ENCODE measurements around the gene TPPP3.

The TPPP3 gene

DNA sequence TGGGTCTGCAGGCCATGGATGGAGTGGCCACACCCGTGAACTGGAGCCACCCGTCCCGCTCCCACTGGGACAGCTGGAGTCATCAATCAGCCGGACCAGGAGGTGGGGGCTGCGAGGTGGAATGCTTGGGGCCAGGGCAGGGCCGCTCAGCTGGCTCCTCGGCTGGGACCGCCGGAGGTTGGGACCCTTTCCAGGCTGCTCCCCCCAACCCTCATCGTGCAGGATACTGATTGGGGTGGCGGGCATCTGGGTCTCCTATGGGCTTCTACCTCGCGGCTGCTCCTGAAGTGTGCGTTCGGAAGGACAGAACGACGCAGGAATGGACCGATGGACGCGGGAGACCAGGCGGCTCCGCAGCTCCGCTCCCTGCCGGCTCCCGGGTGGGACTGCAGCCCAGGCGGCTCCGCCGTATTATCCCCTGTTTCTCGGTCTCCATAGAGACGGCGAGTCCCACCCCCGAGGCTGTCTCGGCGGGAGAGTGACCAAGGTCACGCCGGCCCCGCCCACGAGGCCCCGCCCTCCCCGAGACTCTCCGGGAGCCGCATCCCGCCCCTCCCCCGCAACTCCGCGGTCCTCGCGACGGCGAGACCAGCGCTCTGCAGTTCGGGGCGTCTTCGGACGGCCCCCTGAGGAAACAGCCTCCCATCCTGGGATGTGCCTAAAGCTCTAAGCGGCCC lies at the start of gene TPPP3:
TPPP3 (minus strand) TSS at position 388 of the 677 bp plus-strand sequence. CDS start 2,387 bp downstream, outside the sequence.
- peak; percentile 76 to 81 for DNase-seq
- TF ChIP-seq POLR2A (IDR thresholded peaks at IDR 0.05; ENCODE audit: low read length) (no peak), GATA1 (IDR thresholded peaks at IDR 0.05; ENCODE audit: low read depth, low read length) (no peak)

DNA sequence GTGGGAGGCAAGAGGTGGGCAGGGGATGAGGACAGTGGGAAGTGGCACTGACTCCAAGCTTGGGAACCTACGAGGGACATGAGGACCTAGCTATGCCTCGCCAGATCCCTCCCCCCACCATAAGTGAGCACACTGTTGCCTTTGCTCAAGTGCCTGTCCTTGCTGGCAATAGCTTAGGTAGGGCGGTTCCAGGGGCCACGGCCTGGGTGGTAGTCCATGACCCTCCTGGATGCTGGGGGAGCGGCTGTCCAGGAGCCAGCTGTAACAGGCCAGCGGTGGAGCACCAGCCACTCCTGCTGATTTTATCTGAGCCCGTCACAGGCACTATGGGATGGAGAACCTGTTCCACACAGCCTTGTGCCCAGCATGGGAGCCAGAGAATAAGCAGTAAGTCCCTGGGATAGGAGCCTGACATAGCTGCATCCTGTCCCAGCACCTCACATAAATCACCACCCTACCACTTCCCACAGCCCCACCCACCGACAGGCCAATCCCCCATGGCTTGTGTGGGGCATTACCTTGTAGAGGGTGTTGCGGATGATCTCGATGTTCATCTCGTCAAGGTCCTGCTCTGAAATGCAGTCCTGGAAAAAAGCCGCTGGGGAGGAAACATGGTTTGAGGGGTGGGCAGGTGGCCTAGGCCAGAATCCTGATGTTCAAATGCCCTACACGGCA lies 49.4 kb upstream of the TPPP3 start:
- TF ChIP-seq GATA1 (IDR thresholded peaks at IDR 0.05; ENCODE audit: low read depth, low read length), result no peak
- no peak for TF ChIP-seq POLR2A (IDR thresholded peaks at IDR 0.05; ENCODE audit: low read length)
- no peak for DNase-seq

- TF ChIP-seq GATA1 (IDR thresholded peaks at IDR 0.05; ENCODE audit: low read depth, low read length), result no peak
- no peak for TF ChIP-seq POLR2A (IDR thresholded peaks at IDR 0.05; ENCODE audit: low read length)
- DNase-seq, result no peak
Measured at GRCh38 chr16:67441907-67442306, 48.6 kb upstream of the TPPP3 start.

- DNase-seq, result no peak
- TF ChIP-seq POLR2A (IDR thresholded peaks at IDR 0.05; ENCODE audit: low read length) (peak; percentile 30), GATA1 (IDR thresholded peaks at IDR 0.05; ENCODE audit: low read depth, low read length) (no peak)
Measured at GRCh38 chr16:67441271-67441753, 48.0 kb upstream of the TPPP3 start.

DNA sequence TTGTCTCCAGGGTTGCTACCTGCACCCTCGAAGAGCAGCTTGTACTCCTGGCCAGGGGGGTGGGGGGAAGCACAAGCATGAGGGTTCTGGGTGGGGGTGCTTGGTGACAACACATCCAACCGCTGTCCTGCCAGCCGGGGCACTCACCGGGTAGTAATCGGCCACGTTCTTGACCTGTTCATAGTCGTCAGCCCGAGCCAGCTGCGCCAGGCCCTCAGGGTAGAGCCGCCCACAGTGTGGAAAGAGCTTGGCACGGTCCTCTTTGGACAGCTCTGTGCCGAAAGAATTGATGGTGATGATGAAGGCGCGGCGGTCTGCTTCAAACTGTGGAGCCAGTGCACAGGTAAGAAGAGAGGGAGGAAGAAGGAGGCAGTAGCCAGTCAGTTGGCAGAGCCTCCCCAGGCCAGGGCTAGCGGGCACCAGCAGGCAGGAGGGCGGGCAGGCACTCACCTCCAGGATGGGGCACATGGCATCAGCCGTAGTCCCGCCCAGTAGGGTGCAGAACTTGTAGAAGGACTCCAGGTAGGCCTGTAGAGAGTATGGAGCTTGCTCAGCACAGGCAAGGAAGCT lies 45.6 kb upstream of the TPPP3 start:
- TF ChIP-seq GATA1 (IDR thresholded peaks at IDR 0.05; ENCODE audit: low read depth, low read length) (no peak), POLR2A (IDR thresholded peaks at IDR 0.05; ENCODE audit: low read length) (no peak)
- DNase-seq, result no peak

DNA sequence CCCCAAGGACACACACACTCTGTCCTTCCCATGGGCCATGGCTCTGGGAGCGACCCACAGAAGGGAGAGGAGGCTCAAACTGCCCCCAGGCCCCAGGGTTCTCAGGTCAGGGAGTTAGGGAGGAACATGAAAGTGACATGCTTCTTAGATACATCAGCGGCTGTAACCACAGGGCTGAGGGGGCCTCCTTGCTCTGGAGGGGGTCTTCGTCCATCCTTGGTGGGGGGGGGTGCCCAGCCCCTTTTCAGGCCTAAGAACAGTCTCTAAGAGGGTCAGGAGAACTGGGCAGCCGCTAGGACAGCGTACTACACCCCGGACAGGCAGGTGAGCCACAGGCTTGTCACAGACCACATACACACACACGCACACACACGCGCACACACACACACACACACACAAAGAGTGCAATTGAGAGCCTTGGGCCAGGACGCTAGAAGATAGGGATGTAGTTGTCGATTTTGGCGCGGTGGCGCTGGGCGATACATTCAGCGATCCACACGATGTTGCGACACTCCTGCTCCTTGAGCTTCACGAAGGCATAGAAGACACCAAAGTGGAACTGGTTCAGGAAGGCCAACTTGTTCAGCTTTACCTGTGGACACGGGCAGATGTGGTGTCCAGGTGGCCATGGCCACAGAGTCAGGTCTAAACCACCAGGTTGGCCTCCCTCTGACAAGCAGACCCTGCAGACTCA lies 44.9 kb upstream of the TPPP3 start:
- TF ChIP-seq POLR2A (IDR thresholded peaks at IDR 0.05; ENCODE audit: low read length) (no peak), GATA1 (IDR thresholded peaks at IDR 0.05; ENCODE audit: low read depth, low read length) (no peak)
- no peak for DNase-seq

GRCh38 chr16:67437513-67437912 lies 44.2 kb upstream of the TPPP3 start:
- DNase-seq, result no peak
- TF ChIP-seq POLR2A (IDR thresholded peaks at IDR 0.05; ENCODE audit: low read length) (no peak), GATA1 (IDR thresholded peaks at IDR 0.05; ENCODE audit: low read depth, low read length) (no peak)

- TF ChIP-seq GATA1 (IDR thresholded peaks at IDR 0.05; ENCODE audit: low read depth, low read length) (no peak), POLR2A (IDR thresholded peaks at IDR 0.05; ENCODE audit: low read length) (no peak)
- no peak for DNase-seq
Measured at GRCh38 chr16:67436640-67437193, 43.4 kb upstream of the TPPP3 start.

DNA sequence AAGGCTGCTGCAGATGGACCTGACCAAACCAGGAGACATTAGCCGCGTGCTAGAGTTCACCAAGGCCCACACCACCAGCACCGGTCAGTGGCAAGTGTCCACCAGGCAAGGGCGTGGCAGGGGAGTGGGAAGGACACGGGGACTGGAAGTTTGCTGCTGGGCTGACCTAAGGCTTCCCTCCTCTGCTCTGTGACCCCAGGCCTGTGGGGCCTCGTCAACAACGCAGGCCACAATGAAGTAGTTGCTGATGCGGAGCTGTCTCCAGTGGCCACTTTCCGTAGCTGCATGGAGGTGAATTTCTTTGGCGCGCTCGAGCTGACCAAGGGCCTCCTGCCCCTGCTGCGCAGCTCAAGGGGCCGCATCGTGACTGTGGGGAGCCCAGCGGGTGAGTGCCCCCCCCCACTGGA lies 42.5 kb upstream of the TPPP3 start:
- no peak for TF ChIP-seq GATA1 (IDR thresholded peaks at IDR 0.05; ENCODE audit: low read depth, low read length)
- no peak for TF ChIP-seq POLR2A (IDR thresholded peaks at IDR 0.05; ENCODE audit: low read length)
- no peak for DNase-seq

DNA sequence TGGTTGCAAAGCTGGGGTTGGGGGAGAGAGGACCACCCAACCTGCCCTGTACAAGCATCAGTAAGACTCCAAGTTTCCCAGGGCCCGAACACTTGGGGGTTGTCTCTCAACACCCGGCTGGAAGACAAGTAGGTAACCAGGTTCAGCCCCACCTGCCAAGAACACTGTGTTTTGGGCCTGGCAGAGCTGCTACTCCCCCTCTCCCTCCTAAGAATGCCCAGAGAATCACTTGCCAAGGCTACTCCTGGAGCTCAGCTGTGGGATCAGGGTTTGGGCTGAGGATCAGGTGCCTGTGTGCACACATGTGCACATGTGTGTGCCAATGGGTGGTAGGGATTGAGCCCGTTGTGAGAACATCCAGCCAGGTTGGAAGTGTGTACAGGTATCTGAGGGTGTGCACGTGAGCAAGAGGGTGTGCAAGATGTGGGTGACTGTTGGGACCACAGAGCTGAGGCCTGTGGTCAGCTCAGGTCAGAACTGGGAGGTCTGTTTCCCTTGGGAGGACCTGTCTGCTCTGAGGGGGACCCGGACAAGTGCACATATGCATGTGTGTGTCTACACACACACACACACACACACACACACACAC lies 39.9 kb upstream of the TPPP3 start:
- no peak for DNase-seq
- no peak for TF ChIP-seq GATA1 (IDR thresholded peaks at IDR 0.05; ENCODE audit: low read depth, low read length)
- no peak for TF ChIP-seq POLR2A (IDR thresholded peaks at IDR 0.05; ENCODE audit: low read length)

GRCh38 chr16:67432506-67432890 lies 39.2 kb upstream of the TPPP3 start:
- DNase-seq, result no peak
- TF ChIP-seq GATA1 (IDR thresholded peaks at IDR 0.05; ENCODE audit: low read depth, low read length) (no peak), POLR2A (IDR thresholded peaks at IDR 0.05; ENCODE audit: low read length) (no peak)

- TF ChIP-seq POLR2A (IDR thresholded peaks at IDR 0.05; ENCODE audit: low read length) (no peak), GATA1 (IDR thresholded peaks at IDR 0.05; ENCODE audit: low read depth, low read length) (no peak)
- DNase-seq, result no peak
Measured at GRCh38 chr16:67431775-67432505, 38.6 kb upstream of the TPPP3 start.
